Smooth muscle cell (in vitro differentiated cells): ENCODE data around the gene TRAT1. TPM values are rescaled to one million over a fixed set of nuclear protein-coding genes. Genes with fewer than 3 reads are reported as not detected.

ENCODE experiments used
- DNase-seq: peaks from one replicate; lab custom pipeline; 2025; ENCODE audit not compliant: unreplicated experiment; lab: John Stamatoyannopoulos, UW
- H2AFZ ChIP-seq: fragments of 200-600 bp; sonication (generic); 2 replicates; pipeline ENCODE4 v1.6.0; 2016; ENCODE audit warnings: antibody characterized with exemption, low read depth, mild to moderate bottlenecking
- H3F3A ChIP-seq: fragments of 200-600 bp; sonication (generic); 2 replicates; pipeline ENCODE4 v1.6.0; 2017; ENCODE audit warnings: antibody characterized with exemption, low read depth
- H3K27ac ChIP-seq: fragments of 200-600 bp; sonication (generic); 2 replicates; pipeline ENCODE4 v1.5.1; 2016; ENCODE audit warnings: low read depth, mild to moderate bottlenecking
- H3K27me3 ChIP-seq: fragments of 200-600 bp; sonication (generic); 2 replicates; pipeline ENCODE4 v1.6.1; 2016; ENCODE audit warnings: low read depth, mild to moderate bottlenecking
- H3K36me3 ChIP-seq: fragments of 200-600 bp; sonication (generic); 2 replicates; pipeline ENCODE4 v1.5.1; 2016; ENCODE audit warnings: low read depth
- H3K4me1 ChIP-seq: fragments of 200-600 bp; sonication (generic); 2 replicates; pipeline ENCODE4 v1.5.1; 2016; ENCODE audit warnings: low read depth
- H3K4me2 ChIP-seq: fragments of 200-600 bp; sonication (generic); 2 replicates; pipeline ENCODE4 v1.6.0; 2016; ENCODE audit warnings: mild to moderate bottlenecking
- H3K4me3 ChIP-seq: fragments of 200-600 bp; sonication (generic); 2 replicates; pipeline ENCODE4 v1.5.1; 2016; ENCODE audit warnings: mild to moderate bottlenecking
- H3K79me2 ChIP-seq: fragments of 200-600 bp; sonication (generic); 2 replicates; pipeline ENCODE4 v1.6.0; 2016; ENCODE audit warnings: low read depth, mild to moderate bottlenecking
- H3K9ac ChIP-seq: fragments of 200-600 bp; sonication (generic); 2 replicates; pipeline ENCODE4 v1.6.0; 2016; ENCODE audit warnings: low read depth
- H3K9me3 ChIP-seq: fragments of 200-600 bp; sonication (generic); replicated peaks from 2 replicates; pipeline ENCODE4 v1.5.1; 2016; ENCODE audit warnings: low read depth
- H4K20me1 ChIP-seq: fragments of 200-600 bp; sonication (generic); 2 replicates; pipeline ENCODE4 v1.6.0; 2016; ENCODE audit warnings: low read depth
- WGBS: methylation state at CpG from one replicate; pipeline ENCODE4 v1.1.7; 2016; ENCODE audit warnings: low lambda C conversion rate; 5-methylcytosine and 5-hydroxymethylcytosine counted together
- polyA plus RNA-seq: library from polyadenylated mRNA; unstranded; fragments of >200 nt; fragmentation: Nextera tagmentation; extraction: Ambion mirVana; gene quantifications from 2 replicates; pipeline ENCODE4 v1.2.1, GENCODE V29; 2016
- total RNA-seq: library from RNA; depleted of rRNA; stranded (reverse); fragments of >200 nt; gene quantifications from 2 replicates; pipeline ENCODE4 v1.2.3, GENCODE V29; 2014
- TF ChIP-seq, protein P1 (sequence below): fragments of 200-600 bp; sonication (generic); IDR thresholded peaks from 2 replicates; pipeline ENCODE4 v1.5.1; 2017; ENCODE audit warnings: borderline replicate concordance, mild to moderate bottlenecking, antibody characterized with exemption; ENCODE audit not compliant: insufficient read depth, poor library complexity, severe bottlenecking

The TRAT1 gene
- total and polyA plus RNA-seq, 2 experiments from 2014 or later, result not detected

DNA sequence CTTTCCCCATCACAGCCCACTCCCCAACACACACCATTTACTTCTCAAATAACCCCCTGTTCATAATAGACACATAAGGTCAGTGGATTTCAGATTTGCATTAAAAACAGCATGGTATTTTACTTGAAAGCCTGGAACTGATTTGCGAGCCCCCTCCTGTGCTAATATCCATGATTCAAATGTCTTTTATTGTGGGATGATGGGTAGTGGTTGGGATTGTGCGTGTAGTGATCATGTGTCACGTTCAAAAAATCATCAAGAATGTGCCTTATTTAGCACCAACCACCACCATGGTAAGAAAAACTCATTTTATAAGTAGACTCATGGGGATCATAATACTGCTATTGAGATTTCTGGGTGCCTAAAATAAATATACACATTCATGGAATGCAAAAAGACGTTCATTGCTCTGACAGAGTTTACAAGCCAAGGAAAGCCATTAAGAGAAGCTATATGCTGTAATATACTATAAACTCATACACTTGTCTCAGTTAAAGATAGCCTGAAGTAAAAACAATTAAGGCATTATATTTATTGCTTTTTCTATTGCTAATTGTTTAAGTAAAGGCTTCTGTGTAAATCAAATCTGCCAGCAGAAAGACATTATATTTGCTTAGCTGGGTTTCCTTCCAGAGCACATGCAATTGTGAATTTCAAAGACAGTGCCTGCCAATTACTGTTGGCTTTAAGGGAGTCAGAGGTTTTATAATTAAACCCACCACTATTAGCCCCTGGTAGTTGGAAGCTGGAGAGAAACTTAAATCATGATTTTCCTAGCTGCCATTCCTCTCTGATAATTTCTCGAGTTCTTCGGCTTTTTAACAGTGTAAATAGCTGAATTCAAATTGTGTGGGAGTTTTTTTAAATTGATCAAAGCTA, 4.0 kb downstream of the TRAT1 start:
- Histone ChIP-seq H3K4me2 (no peak overlapping the region), H3K79me2 (no peaks in the 10 kb centered on the region), H4K20me1 (no peaks in the 10 kb centered on the region), H3K27ac (no peak overlapping the region), H3K27me3 (no peaks in the 10 kb centered on the region), H3K36me3 (no peaks in the 10 kb centered on the region), H2AFZ (no peak overlapping the region), H3K4me3 (no peak overlapping the region), H3F3A (no peaks in the 10 kb centered on the region), H3K9me3 (no peaks in the 10 kb centered on the region), H3K9ac (no peak overlapping the region), H3K4me1 (no peaks in the 10 kb centered on the region)
- TF ChIP-seq, protein P1, sequence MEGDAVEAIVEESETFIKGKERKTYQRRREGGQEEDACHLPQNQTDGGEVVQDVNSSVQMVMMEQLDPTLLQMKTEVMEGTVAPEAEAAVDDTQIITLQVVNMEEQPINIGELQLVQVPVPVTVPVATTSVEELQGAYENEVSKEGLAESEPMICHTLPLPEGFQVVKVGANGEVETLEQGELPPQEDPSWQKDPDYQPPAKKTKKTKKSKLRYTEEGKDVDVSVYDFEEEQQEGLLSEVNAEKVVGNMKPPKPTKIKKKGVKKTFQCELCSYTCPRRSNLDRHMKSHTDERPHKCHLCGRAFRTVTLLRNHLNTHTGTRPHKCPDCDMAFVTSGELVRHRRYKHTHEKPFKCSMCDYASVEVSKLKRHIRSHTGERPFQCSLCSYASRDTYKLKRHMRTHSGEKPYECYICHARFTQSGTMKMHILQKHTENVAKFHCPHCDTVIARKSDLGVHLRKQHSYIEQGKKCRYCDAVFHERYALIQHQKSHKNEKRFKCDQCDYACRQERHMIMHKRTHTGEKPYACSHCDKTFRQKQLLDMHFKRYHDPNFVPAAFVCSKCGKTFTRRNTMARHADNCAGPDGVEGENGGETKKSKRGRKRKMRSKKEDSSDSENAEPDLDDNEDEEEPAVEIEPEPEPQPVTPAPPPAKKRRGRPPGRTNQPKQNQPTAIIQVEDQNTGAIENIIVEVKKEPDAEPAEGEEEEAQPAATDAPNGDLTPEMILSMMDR, result no peak
- 77% methylated on average over 6 of the region's 6 CpGs for WGBS
- no peak for DNase-seq

DNA sequence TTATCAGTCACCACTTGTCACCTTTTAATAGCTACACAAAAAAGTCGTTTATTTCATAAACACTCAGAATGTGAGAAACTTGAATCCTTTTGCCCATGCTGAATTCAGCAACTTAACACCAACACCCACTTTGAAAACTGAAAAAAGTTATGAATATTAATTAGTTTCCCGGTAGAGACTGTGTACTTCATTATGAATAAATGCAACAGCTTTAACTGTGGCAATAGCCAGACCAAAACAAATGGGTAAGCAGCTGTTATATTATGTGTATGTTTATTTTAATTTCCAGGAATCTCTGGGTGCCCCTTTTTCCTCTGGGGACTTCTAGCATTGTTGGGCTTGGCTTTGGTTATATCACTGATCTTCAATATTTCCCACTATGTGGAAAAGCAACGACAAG, 7.8 kb downstream of the TRAT1 start:
- H3K27me3 ChIP-seq, result no peaks in the 10 kb centered on the region
- H2AFZ ChIP-seq, result no peak overlapping the region
- WGBS, result 76% methylated on average over 3 of the region's 3 CpGs
- no peaks in the 10 kb centered on the region for H3K79me2 ChIP-seq
- no peaks in the 10 kb centered on the region for H3F3A ChIP-seq
- DNase-seq, result no peak
- no peaks in the 10 kb centered on the region for H3K4me1 ChIP-seq
- no peaks in the 10 kb centered on the region for H4K20me1 ChIP-seq
- H3K36me3 ChIP-seq, result no peaks in the 10 kb centered on the region
- H3K9ac ChIP-seq, result no peak overlapping the region
- H3K9me3 ChIP-seq, result no peaks in the 10 kb centered on the region
- no peak overlapping the region for H3K4me3 ChIP-seq
- H3K27ac ChIP-seq, result no peak overlapping the region
- H3K4me2 ChIP-seq, result no peak overlapping the region
- TF ChIP-seq, protein P1, result no peak

- Histone ChIP-seq H3K4me1 (no peaks in the 10 kb centered on the region), H3K36me3 (no peaks in the 10 kb centered on the region), H4K20me1 (no peaks in the 10 kb centered on the region), H3K27me3 (no peaks in the 10 kb centered on the region), H3F3A (no peaks in the 10 kb centered on the region), H3K4me2 (no peak overlapping the region), H3K4me3 (no peak overlapping the region), H3K79me2 (no peaks in the 10 kb centered on the region), H2AFZ (no peak overlapping the region), H3K27ac (no peak overlapping the region), H3K9me3 (no peaks in the 10 kb centered on the region), H3K9ac (no peak overlapping the region)
- DNase-seq, result no peak
- WGBS, result 72% methylated on average over 4 of the region's 4 CpGs
- TF ChIP-seq, protein P1, result no peak
Measured at GRCh38 chr3:108830991-108831614, 8.5 kb downstream of the TRAT1 start.
